M059J (cell line): Measurements from ENCODE around the gene NFIX. TPM values are rescaled to one million over a fixed set of nuclear protein-coding genes. Genes with fewer than 3 reads are reported as not detected.

Experiments
- total RNA-seq: library from RNA; depleted of rRNA; stranded (reverse); fragments of >200 nt; shearing (Covaris generic); gene quantifications from 2 replicates; pipeline ENCODE4 v1.2.3, GENCODE V29; 2014; rRNA removed

NFIX gene
- total RNA-seq, 1 experiment from 2014 or later = 52.0 TPM

Other genes with a start within 250 kb of the NFIX start
- not detected in 2 replicates for gene BEST2, start 243.7 kb upstream of the NFIX start, total RNA-seq
- 7.2 and 8.4 TPM in 2 replicates for gene HOOK2, start 219.9 kb upstream of the NFIX start, total RNA-seq
- gene JUNB, start 204.0 kb upstream of the NFIX start, total RNA-seq = 68.3 and 92.5 TPM in 2 replicates
- gene PRDX2, start 193.7 kb upstream of the NFIX start, total RNA-seq = 178 and 300 TPM in 2 replicates
- gene THSD8, start 193.4 kb upstream of the NFIX start, total RNA-seq = not detected in 2 replicates
- 50.4 and 62.8 TPM in 2 replicates for gene RNASEH2A, start 188.9 kb upstream of the NFIX start, total RNA-seq
- 0.52 TPM in 1 of 2 replicates, not detected in the other for gene RTBDN, start 160.9 kb upstream of the NFIX start, total RNA-seq
- gene MAST1, start 157.0 kb upstream of the NFIX start, total RNA-seq = 0.10 and 0.12 TPM in 2 replicates
- gene DNASE2, start 114.0 kb upstream of the NFIX start, total RNA-seq = 61.0 and 62.4 TPM in 2 replicates
- gene KLF1, start 108.3 kb upstream of the NFIX start, total RNA-seq = not detected in 2 replicates
- gene GCDH, start 104.3 kb upstream of the NFIX start, total RNA-seq = 27.2 and 27.5 TPM in 2 replicates
- gene SYCE2, start 76.2 kb upstream of the NFIX start, total RNA-seq = 0.20 and 0.34 TPM in 2 replicates
- gene FARSA, start 61.8 kb upstream of the NFIX start, total RNA-seq = 67.2 and 86.6 TPM in 2 replicates
- 2,061 and 2,975 TPM in 2 replicates for gene CALR, start 56.9 kb upstream of the NFIX start, total RNA-seq
- 156 and 205 TPM in 2 replicates for gene RAD23A, start 49.6 kb upstream of the NFIX start, total RNA-seq
- gene GADD45GIP1, start 38.3 kb upstream of the NFIX start, total RNA-seq = 48.1 and 54.0 TPM in 2 replicates
- gene DAND5, start 25.9 kb upstream of the NFIX start, total RNA-seq = 0.62 TPM in 1 of 2 replicates, not detected in the other
- not detected in 2 replicates for gene LYL1, start 107.4 kb downstream of the NFIX start, total RNA-seq
- 19.9 and 23.0 TPM in 2 replicates for gene TRMT1, start 121.3 kb downstream of the NFIX start, total RNA-seq
- gene NACC1, start 122.8 kb downstream of the NFIX start, total RNA-seq = 48.1 and 126 TPM in 2 replicates
- 122 and 124 TPM in 2 replicates for gene STX10, start 154.9 kb downstream of the NFIX start, total RNA-seq
- 16.6 and 33.0 TPM in 2 replicates for gene IER2, start 154.9 kb downstream of the NFIX start, total RNA-seq